CD4-positive, alpha-beta T cell treated with Interleukin-4 for 4 hours (primary cell): ENCODE measurements around the gene MYCN.
"Not testable (repeated sequence)": the region's sequence is repeated elsewhere in the genome, so short reads cannot be mapped to it uniquely, and the experiment has no call there.

Experiments used
- DNase-seq: peaks from one replicate; pipeline ENCODE4 v3.0.0-alpha.2; 2020

MYCN gene

DNA sequence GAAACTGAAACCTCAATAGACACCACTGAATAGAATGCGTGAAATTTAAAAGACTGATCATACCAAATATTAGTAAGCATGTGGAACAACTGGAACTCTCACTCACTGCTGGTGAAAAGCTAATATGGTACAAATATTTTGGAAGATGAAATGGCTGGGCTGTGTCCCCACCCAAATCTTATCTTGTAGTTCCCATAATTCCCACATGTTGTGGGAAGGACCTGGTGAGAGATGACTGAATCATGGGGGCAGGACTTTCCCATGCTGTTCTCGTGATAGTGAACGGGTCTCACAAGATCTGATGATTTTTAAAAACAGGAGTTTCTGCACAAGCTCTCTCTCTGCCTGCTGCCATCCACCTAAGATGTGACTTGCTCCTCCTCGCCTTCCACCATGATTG lies 32.0 kb upstream of the MYCN start:
- no peak for DNase-seq

DNA sequence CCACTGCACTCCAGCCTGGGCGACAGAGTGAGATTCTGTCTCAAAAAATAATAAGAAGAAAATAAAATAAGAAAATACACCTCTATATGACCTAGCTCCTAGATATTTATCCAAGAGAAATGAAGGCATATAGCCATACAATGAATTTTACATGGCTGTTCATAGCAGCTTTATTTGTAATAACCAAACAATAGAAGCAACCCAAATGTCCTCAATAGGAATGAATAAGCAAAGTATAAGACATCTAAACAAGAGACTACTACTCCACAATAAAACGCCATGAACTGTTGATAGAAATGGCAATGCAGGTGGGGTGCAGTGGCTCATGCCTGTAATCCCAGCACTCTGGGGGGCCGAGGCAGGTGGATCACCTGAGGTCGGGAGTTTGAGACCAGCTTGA lies 31.2 kb upstream of the MYCN start:
- no peak for DNase-seq

DNA sequence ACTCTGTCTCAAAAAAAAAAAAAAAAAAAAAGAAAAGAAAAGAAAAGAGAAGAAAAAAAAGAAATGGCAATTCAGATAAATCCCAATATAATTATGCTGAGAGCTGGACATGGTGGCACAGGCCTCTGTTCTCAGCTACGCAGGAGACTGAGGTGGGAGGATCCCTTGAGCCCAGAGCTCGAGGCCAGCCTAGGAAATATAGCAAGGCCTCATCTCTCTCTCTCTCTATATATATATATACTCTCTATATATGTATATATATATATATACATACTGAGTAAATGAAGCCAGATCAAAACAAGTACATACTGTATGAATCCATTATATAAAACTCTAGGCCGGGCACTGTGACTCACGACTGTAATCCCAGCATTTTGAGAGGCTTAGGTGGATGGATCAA lies 30.6 kb upstream of the MYCN start:
- DNase-seq, result no peak

DNA sequence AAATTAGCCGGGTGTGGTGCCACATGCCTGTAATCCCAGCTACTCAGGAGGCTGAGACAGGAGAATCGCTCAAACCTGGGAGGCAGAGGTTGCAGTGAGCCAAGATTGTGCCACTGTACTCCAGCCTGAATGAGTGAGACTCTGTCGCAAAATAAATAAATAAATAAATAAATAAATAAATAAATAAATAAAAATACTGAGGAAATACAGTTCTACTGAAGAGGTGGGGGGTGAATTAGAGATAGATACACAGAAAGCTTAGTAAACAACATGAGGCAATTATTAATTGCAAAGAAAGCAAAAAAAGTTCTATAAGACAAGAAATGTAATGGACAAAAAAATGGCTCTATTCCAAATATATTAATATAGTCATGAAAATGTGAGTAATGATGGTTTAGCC lies 29.1 kb upstream of the MYCN start:
- DNase-seq, result not testable (repeated sequence)

DNA sequence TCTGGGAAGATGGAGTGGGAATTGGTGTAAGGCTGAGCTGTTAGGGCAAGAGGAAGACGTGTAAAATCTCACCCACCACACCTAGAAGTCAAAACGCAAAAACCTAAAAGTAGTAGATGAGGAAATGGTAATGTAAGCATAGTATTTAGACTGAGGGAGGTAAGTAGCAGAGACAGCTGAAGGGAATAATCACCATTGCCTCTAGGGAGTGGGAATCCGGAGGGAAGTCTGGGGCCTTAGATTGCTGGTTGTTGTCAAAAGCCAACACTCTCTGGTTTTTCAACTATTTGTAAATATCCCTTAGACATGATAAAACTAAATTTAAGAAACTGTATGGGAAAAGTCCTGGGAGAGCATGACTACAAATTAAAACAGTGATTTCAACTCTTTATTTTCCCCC lies 28.7 kb upstream of the MYCN start:
- DNase-seq, result no peak

DNA sequence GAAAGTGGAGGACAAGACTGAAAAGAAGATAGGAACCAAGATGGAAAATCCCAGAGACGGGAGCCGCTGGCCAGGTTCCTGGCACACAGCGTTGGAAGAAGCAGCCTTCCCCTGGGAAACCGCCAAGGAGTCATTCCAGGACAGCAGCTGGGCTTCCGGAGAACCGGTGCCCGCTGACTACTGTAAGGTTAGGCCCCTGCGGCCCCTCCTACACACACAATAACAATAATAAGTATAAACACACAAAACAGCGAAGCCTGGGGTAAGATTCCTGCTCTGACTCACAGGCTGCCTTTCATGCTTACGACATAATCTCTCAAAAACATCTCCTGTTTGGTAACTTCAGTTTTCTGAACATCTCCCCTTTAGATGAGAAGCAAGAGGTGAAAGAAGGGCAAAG lies 28.1 kb upstream of the MYCN start:
- no peak for DNase-seq

DNA sequence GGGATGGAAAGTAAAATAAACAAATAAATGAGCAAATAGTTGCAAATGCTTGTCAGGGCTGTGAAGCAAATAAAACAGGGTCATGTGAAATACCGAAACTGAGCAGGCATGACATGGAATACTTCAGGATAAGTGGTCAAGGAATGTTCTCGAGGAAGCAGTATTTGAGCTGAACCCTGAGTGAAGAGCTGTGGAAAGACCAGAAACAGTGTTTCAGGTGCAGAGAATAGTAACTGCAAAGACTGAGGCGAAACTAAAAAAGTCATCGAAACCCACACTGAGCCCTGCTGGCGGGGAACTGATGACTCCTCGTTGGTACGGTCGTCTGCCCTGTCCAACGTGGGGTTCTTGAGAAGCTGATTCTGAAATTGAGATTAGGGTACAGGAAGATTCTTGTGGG lies 27.2 kb upstream of the MYCN start:
- DNase-seq, result no peak

DNA sequence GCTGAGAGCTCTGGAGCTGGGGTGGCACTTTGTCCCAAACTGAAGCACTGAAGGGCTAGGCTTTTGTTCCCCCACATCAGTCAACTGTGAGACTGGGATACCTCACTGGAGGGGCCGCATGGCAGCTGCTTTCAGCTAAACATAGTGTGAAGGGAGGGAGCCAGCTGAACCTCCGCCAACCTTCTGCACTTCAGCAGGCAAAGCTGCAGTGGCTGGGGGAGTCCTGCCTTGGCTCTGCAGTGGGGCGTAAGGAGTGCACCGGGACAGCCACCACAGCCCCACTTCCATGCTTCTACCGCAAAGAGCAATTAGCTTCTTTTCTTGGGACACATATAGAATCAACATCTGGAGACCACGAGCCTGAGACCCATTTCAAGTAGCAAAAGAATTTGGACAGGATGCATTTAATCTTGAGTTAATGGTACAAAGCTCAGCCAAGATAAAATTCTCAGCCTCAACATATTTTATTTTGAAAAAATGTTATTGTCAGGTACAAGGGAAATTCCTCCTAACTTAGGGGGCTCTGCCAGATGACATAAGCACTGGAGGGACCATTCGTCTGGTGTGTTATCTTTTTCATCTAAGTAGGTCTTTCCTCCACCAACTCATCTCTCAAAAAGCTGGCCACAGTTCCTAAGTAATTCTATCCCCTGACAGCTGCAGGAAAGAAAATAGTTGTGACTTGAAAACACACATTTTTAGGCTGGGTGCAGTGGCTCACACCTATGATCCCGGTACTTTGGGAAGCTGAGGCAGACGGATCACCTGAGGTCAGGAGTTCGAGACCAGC lies 25.6 kb upstream of the MYCN start:
- DNase-seq, result no peak

DNA sequence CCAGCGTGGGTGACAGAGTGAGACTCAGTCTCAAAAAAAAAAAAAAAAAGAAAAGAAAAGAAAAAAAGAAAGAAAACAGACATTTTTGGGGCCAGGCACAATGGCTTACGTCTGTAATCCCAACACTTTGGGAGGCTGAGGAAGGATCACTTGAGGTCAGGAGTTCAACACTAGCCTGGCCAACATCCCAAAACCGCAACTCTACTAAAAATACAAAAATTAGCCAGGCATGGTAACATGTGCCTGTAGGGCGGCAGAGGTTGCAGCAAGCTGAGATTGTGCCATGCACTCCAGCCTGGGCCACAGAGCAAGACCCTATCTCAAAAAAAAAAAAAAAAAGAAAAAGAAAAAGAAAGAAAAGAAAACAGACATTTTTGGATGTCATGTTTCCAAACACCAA lies 24.8 kb upstream of the MYCN start:
- DNase-seq, result not testable (repeated sequence)

DNA sequence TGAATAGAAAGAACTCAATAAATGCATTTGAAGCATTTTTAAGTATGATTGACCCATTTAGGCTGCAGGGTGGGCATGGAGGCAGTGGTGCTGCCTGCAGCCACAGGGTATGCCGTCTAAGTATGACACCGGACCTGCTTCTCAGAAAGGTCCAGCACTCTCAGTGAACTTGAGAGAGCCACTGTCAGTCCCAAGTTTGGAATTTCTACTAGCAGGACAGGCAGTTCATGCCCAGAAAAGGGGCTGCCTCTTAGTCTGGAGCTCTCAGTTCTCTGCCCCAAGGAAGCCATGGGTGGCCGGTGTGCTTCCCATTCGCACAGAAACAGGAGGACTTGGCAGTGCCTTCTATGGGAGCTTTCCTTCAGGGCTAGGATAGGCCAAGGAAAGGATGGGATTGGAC lies 24.0 kb upstream of the MYCN start:
- no peak for DNase-seq

DNA sequence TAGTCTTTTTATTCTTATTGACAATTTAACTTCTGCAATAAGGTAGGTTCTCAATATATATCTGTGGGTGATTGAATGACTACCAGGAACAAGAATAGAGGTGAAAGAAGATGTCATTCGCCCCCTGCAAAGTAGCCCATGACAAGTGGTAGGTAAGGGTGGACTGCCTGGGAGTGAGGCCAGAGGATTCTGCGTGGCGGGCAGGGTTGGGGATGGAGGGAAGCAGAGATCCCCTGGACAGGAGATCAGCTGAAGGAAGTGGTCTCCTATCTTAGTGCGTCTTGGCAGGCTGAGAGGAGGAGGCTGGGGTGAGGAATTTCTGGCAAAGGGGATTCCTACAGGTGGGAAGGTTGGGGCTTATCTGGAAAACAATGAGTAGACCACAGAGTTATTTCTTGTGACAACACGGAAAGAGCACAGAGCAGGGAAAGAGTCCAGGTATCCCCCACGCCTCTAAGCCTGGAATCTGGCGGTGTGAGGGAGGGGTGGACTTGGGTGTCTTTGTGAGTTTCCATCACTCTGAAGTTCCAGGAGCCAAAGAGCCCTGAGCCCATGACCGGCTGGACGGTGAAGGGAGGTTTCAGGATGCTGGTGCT lies 21.5 kb upstream of the MYCN start:
- DNase-seq, result no peak

DNA sequence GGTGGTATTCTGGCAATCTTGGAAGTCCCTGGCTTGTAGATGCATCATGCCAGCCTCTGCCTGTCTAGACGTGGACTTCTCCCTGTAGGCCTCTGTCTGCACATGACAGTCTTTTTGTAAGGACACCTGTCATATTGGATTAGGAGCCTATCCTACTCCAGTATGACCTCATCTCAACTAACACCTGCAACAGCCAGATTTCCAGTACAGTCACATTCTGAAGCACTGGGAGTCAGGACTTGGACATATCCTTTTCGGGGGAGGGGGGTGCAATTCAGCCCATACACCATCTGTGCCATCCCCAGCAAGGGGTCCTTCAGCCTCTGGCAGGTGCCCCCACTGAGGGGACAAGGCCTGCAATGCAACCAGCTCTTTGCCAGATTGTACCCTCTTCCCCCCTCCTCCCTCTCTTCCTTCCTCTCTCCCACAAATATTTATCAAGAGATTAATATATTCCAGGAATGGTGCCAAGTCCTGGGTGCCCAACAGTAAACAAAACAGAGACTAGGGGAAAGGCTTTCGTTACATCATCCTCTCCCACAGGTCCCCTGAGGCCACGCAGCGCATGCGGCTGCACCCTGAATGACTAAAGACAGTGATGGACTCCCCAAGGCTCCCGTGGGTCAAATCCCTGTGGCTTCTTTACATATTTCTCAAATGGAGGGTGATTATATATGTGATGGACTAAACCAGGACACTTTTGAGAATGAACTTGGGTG lies 20.5 kb upstream of the MYCN start:
- DNase-seq, result no peak

DNA sequence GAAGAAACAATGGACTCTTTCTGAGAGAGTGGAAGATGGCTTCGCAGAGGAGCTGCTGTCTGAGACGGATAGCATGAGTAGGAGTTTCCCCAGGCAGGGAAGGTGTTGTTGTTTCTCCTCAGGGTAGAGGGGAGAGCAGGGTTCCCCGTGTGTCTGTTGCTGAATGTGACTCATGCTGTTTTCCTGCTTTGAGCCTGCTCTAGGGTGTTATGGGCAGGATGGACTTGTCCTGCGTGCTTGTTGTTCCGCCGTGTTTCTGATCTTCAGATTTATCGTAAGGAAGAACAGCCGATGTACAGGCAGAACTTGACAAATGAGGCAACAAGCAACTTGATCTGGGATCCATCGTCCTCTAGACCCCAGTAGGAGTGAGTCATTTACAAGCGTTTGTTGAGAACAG lies 19.7 kb upstream of the MYCN start:
- no peak for DNase-seq

DNA sequence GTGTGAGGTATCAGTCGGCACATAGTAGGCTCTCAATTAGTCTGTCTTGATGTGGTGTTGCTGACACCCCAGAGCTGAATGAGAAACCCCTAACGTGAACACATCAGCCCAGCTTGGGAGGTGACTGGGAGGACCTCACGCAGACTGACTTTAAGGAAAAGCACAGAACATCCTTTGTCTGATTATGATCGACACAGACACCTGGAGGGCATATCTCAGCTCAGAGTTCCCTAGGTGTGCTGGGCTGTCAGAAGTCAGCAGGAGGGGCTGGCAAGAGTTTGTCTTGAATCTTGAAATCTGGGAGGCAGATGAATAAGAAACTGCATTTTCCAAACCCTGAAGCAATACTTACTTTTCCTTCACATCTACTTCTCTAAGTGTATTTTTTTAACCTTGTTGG lies 16.8 kb upstream of the MYCN start:
- no peak for DNase-seq

DNA sequence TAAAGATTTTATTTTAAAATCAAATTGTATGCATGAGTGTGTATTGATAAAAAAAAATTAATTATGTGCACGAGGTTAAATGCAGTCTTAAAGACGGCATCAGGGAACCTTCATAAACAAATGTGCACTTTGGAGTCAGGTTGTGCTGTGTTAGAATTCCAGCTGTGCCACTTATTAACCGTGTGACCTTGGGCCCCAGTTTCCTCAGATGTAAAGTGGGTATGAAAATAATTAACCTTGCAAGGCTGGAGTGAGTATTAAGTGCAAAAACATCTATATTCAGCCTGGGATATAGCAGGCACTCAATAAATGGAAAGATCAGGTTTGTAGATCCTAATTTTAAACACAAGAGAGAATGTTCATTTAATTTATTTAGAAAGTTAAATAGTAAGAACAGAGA lies 14.5 kb upstream of the MYCN start:
- no peak for DNase-seq

DNA sequence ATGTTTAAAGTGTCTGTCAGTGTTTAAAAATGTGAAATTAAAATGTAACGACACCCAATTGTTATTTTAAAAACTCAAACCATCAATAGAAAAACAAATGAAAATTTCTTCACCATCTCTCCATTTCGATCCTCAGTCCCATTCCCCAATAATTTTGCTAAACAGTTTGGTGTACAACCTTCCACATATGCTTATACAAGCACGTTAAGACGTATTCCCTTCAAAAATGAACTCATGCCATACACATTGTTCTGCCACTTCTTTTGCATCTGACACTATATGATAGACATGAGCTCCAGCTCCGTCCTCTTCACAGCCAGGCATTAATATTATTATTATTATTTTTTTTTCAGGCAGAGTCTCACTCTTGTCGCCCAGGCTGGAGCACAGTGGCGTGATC lies 14.1 kb upstream of the MYCN start:
- no peak for DNase-seq

DNA sequence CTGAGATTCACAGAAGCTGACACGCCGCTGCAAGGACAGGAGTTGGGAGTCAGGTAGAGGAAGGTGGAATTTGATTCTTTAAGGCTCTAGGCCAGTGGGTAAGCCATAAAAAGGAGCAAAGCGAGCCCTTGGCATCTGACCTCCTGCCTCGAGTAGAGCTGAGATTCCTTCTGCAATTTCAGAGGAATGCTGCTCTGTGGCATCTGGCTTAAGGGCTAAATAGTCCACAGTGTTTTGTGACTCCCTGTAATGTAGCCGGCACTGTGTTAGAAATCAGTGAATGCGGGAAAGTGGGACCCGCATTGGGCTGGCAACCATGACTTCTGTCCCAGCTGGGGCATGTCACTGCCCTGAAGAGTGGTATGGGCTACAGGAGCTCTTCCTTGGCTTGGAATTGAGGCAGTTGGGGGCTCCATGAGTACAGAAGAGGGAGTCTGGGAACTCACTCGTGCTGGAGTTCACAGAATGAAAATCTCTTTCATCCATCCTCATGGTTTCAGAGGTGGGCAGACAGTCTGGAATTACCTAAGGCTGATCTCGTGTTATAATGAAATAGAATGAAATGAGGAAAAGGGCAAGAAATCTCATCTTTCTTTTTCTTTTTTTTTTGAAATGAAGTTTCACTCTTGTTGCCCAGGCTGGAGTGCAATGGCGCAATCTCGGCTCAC lies 12.7 kb upstream of the MYCN start:
- no peak for DNase-seq

DNA sequence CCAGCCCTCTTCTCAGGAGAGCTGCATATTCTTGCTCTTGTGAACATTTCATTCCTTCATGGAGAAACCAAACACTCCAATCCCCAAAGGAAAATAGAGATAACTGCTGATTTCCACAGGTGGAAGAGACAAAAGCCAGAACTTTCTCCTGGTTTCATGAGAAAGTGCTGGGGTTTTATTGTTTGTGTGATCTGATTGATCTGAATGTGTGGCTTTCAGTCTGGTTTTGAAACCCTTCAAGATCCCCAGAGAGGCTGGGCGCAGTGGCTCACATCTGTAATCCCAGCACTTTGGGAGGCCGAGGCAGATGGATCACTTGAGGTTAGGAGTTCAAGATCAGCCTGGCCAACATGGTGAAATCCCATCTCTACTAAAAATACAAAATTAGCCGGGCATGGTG lies 11.3 kb upstream of the MYCN start:
- DNase-seq, result not testable (repeated sequence)

DNA sequence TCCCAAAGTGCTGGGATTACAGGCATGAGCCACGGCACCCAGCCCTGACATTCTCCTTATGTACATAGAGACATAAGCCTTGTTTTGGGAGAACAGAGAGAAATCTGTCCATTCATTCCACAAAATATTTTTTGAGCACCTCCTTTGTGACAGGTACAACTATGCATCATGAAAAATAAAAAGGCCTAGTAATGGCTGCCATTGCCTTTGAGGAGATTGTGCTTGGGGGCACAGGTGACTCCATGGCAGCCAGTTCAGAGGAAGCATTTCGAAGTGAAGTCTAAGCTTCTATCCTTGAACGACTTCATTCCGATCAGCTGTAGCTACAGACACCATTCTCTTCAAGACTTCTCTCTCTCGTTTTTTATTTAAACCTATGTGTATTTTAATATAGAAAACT lies 10.5 kb upstream of the MYCN start:
- no peak for DNase-seq

DNA sequence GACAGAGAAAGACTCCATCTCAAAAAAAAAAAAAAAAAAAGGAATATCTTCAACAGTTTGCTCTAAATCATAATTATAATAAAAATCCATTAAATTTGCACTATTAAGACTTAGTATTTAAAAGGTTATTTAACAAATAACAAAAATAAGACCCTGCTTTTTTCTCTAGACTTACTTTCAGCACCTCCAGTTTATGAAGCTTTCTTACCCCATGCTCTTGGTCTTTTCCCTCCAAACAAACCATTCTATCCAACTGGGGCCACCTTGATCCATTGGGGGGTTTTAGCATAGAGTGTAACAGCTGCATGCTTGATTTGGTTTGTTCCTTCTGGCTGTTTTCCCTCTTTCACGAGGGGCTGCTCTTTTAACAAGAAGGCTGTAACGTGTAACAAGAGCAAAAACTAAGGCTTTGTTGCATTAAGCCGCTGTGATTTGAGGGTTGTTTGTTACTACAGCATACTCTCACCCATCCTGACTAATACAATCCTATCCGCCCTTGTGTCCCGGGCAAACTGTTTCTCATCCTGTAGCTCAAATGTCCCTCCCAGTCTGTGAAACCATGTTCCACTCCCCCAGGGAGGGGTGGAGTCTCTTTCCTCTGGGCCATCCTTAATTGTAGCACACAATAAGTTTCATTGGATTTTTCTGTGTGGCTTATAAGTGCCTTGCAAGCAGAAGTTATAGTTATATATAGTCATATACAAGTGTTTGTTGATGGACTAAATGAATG lies 9.6 kb upstream of the MYCN start:
- DNase-seq, result no peak

DNA sequence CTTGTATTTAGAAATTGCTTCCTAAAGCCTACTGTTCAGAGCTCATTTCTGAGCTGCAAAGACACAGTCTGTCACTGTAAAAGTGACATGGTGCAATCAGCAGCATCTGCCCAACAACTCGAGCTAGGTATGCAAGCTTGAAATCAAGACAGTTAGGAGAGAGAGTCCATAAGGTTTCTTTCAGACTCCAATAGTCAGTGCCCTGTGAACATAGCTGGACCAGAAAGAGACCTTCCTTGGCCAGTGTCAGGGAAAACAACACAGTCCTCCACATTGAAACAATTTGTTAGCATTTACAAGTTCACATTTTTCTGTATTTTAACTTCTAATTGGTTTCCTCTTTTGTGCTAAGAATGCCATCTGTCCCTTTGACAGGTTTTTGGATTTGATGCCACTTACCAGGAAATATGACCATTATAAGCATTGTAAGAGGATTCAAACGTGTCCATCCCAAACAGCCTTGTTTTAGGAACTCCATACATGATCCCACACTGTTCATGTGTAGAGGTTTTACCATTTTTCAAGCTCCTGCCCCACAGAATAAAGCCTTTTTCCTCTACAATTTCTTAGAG lies 8.9 kb upstream of the MYCN start:
- DNase-seq, result no peak

DNA sequence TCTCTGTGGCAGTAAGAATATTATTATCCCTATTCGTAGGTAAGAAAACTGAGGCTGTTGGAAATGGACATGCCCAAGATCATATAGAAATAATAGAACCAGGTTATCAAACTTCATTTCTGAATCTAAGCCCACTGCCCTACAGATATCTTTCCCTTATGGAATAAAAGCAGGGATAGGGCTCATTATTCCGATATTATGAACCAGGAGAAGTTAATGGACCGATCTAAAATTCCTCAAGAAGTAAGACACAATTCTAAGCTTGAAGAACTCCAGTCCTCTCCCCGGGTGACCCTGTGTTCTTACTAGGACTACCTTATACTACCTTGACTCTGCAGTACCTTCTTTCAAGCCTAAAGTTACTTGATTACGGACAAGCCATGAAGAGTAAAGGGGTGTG lies 8.4 kb upstream of the MYCN start:
- no peak for DNase-seq
